Liver (tissue), 9 donors: Measurements from ENCODE around the gene HEPACAM2. TPM values are rescaled to one million over a fixed set of nuclear protein-coding genes. Genes with fewer than 3 reads are reported as not detected.

ENCODE experiments used
- DNase-seq: peaks from one replicate; pipeline ENCODE4 v3.0.0-alpha.2; 2017; ENCODE audit warnings: low spot score
- H3K27ac ChIP-seq, 2 donors: one replicate each; pipeline ENCODE4 v1.7.0; 2013; ENCODE audit warnings: inconsistent platforms in 2 of 2, low read length in 2 of 2, control low read depth in 1 of 2, low read depth in 1 of 2, mild to moderate bottlenecking in 1 of 2
- H3K27me3 ChIP-seq, 4 donors: one replicate each; pipeline versions ENCODE4 v1.6.1 to v1.7.0; 2013; ENCODE audit warnings: low read length in 3 of 4, inconsistent platforms in 1 of 4, mild to moderate bottlenecking in 1 of 4, moderate library complexity in 1 of 4; ENCODE audit not compliant: control insufficient read depth in 4 of 4, insufficient read depth in 4 of 4
- H3K36me3 ChIP-seq, 4 donors: one replicate each; pipeline versions ENCODE4 v1.6.1 to v1.7.0; 2013; ENCODE audit warnings: low read length in 3 of 4, mild to moderate bottlenecking in 3 of 4, low read depth in 1 of 4, moderate library complexity in 1 of 4; ENCODE audit not compliant: control insufficient read depth in 4 of 4, insufficient read depth in 3 of 4
- H3K4me1 ChIP-seq, 4 donors: one replicate each; pipeline versions ENCODE4 v1.6.1 to v1.7.0; 2013; ENCODE audit warnings: low read length in 3 of 4, mild to moderate bottlenecking in 3 of 4, moderate library complexity in 1 of 4; ENCODE audit not compliant: control insufficient read depth in 4 of 4, insufficient read depth in 4 of 4
- H3K4me3 ChIP-seq, 3 donors: one replicate each; pipeline versions ENCODE4 v1.6.1 to v1.7.0; 2013; ENCODE audit warnings: low read length in 3 of 3, control low read depth in 1 of 3, low read depth in 1 of 3, mild to moderate bottlenecking in 1 of 3
- H3K9ac ChIP-seq, 2 donors: one replicate each; pipeline ENCODE4 v1.7.0; 2013; ENCODE audit warnings: low read length in 2 of 2, mild to moderate bottlenecking in 2 of 2, moderate library complexity in 2 of 2, control low read depth in 1 of 2, low read depth in 1 of 2
- H3K9me3 ChIP-seq, 4 donors: one replicate each; pipeline versions ENCODE4 v1.6.1 to v1.7.0; 2013; ENCODE audit warnings: low read length in 3 of 4; ENCODE audit not compliant: control insufficient read depth in 4 of 4
- CTCF ChIP-seq: fragments of 150-350 bp; IDR thresholded peaks from 2 replicates; pipeline ENCODE4 v1.5.1; 2017; ENCODE audit warnings: improper control_type of control experiment, low read depth, low read length; ENCODE audit not compliant: missing input control
- EGR1 ChIP-seq, 2 donors: IDR thresholded peaks; 2 replicates each; pipeline ENCODE4 v1.6.1; 2016 to 2018; ENCODE audit warnings: antibody characterized with exemption in 2 of 2, low read depth in 2 of 2
- FOXA1 ChIP-seq: IDR thresholded peaks from 2 replicates; pipeline ENCODE4 v1.6.1; 2016; ENCODE audit warnings: antibody characterized with exemption
- FOXA2 ChIP-seq: IDR thresholded peaks from 2 replicates; pipeline ENCODE4 v1.6.1; 2016; ENCODE audit warnings: antibody characterized with exemption
- GABPA ChIP-seq, 2 donors: IDR thresholded peaks in 1 of 2; conservative IDR thresholded peaks in 1 of 2; 2 replicates each; pipeline ENCODE4 v1.6.1; 2016; ENCODE audit warnings: antibody characterized with exemption in 2 of 2, mild to moderate bottlenecking in 1 of 2, moderate library complexity in 1 of 2
- HNF4A ChIP-seq, 2 donors: conservative IDR thresholded peaks; 2 replicates each; pipeline ENCODE4 v1.6.1; 2016; ENCODE audit warnings: antibody characterized with exemption in 2 of 2, mild to moderate bottlenecking in 2 of 2
- HNF4G ChIP-seq: IDR thresholded peaks from 2 replicates; pipeline ENCODE4 v1.6.1; 2016; ENCODE audit warnings: antibody characterized with exemption
- JUND ChIP-seq, 2 donors: IDR thresholded peaks; 2 replicates each; pipeline ENCODE4 v1.6.1; 2016; ENCODE audit warnings: antibody characterized with exemption in 2 of 2
- MAX ChIP-seq: IDR thresholded peaks from 2 replicates; pipeline ENCODE4 v1.6.1; 2016; ENCODE audit warnings: antibody characterized with exemption
- NR2F2 ChIP-seq: IDR thresholded peaks from 2 replicates; pipeline ENCODE4 v1.6.1; 2016; ENCODE audit warnings: antibody characterized with exemption
- REST ChIP-seq: IDR thresholded peaks from 2 replicates; pipeline ENCODE4 v1.6.1; 2016; ENCODE audit warnings: antibody characterized with exemption, mild to moderate bottlenecking
- RXRA ChIP-seq, 2 donors: IDR thresholded peaks; 2 replicates each; pipeline ENCODE4 v1.6.1; 2017 to 2018; ENCODE audit warnings: antibody characterized with exemption in 2 of 2, mild to moderate bottlenecking in 1 of 2
- SP1 ChIP-seq: IDR thresholded peaks from 2 replicates; pipeline ENCODE4 v1.6.1; 2018; ENCODE audit warnings: antibody characterized with exemption, mild to moderate bottlenecking
- TAF1 ChIP-seq: conservative IDR thresholded peaks from 2 replicates; pipeline ENCODE4 v1.6.1; 2016; ENCODE audit warnings: antibody characterized with exemption, mild to moderate bottlenecking
- YY1 ChIP-seq: IDR thresholded peaks from 2 replicates; pipeline ENCODE4 v1.6.1; 2016; ENCODE audit warnings: antibody characterized with exemption, mild to moderate bottlenecking
- WGBS: extraction: QIAGEN DNeasy Blood & Tissue Kit; methylation state at CpG from one replicate; pipeline ENCODE4 v1.1.7; 2013; 5-methylcytosine and 5-hydroxymethylcytosine counted together
- polyA plus RNA-seq, 2 donors: library from polyadenylated mRNA; stranded (reverse) in 1 of 2; unstranded in 1 of 2; fragments of 200-250 nt in 1 of 2; fragments of >200 nt in 1 of 2; fragmentation: Nextera tagmentation in 1 of 2; extraction: Ambion mirVana in 1 of 2; gene quantifications; one replicate each; pipeline versions ENCODE4 v1.2.1 to v1.2.3, GENCODE V29; 2013 to 2015
- total RNA-seq, 2 donors: library from RNA; depleted of rRNA; stranded (reverse); fragments of >200 nt; gene quantifications; one replicate each; pipeline ENCODE4 v1.2.3, GENCODE V29; 2014
- TF ChIP-seq, protein P1 (sequence below): IDR thresholded peaks from 2 replicates; pipeline ENCODE4 v1.6.1; 2016; ENCODE audit warnings: antibody characterized with exemption
- donor health status: healthy.
- donor health status: healthy.
- donor health status: healthy.
- donor health status: healthy.
- donor health status: healthy.

Gene HEPACAM2
- total and polyA plus RNA-seq, 4 donors = 4.4 TPM; not detected in 3

DNA sequence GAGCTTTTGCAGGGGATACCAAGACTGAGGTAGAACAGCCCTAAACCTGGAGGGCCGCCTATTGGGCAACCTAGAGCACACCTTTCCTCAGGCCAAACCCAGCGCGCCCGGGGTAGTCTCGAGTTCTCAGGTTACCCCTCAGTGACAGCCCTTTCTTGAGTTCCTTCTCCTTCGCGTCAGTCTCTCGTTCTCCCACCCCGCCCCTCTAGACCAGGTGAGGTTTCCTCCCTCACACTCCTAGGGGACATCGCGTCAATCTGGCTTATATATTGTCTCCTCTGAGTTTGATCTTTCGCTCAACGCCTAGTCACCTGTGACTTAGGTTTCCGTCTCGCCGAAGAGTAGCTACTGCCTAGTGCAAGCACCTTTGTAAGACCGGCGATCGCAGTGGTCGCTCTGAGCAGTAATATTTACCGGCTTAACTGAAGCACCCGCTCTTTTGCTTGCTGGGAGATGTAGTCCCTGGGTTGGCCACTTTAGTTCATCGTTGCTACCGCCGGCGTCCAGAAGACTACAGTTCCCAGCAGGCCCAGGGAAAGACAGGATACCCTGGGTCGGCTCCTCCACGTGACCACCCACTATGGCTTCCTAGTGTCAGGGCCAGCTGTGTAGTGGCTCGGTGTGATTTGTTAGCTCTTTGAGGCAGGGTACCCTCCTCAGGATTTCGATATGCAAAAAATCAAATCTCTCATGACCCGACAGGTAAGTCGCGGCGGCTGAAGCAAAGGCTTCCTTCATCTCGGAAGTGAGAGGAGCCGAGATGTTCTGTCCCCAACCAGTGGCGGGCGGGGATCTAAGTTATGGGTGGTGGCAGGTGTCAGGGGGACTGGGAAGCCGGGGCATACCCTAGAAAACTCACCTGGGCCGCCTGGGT, 5.8 kb upstream of the HEPACAM2 start, which contains the start of gene VPS50:
Gene VPS50 (plus strand): TSS at position 568 of the 874 bp plus-strand sequence. CDS start 102 bp downstream, at position 670.
- TF ChIP-seq CTCF (peak; percentile 17), YY1 (peak; percentile 99), FOXA1 (no peak), GABPA (IDR thresholded peaks at IDR 0.05 in 1 of 2, conservative IDR thresholded peaks at IDR 0.05 in 1 of 2) (peak in 1 of 2 donors; percentile 81), MAX (peak; percentile 86), TAF1 (peak; percentile 94), HNF4G (no peak), REST (peak; percentile 16), EGR1 (IDR thresholded peaks at IDR 0.05; ENCODE audit: low read depth in 2 of 2) (no peak), RXRA (IDR thresholded peaks at IDR 0.05) (peak in 1 of 2 donors; percentile 32), HNF4A (conservative IDR thresholded peaks at IDR 0.05) (peak; percentile 11 to 18), SP1 (peak; percentile 58), NR2F2 (peak; percentile 48), JUND (IDR thresholded peaks at IDR 0.05) (no peak), FOXA2 (no peak)
- TF ChIP-seq, protein P1, sequence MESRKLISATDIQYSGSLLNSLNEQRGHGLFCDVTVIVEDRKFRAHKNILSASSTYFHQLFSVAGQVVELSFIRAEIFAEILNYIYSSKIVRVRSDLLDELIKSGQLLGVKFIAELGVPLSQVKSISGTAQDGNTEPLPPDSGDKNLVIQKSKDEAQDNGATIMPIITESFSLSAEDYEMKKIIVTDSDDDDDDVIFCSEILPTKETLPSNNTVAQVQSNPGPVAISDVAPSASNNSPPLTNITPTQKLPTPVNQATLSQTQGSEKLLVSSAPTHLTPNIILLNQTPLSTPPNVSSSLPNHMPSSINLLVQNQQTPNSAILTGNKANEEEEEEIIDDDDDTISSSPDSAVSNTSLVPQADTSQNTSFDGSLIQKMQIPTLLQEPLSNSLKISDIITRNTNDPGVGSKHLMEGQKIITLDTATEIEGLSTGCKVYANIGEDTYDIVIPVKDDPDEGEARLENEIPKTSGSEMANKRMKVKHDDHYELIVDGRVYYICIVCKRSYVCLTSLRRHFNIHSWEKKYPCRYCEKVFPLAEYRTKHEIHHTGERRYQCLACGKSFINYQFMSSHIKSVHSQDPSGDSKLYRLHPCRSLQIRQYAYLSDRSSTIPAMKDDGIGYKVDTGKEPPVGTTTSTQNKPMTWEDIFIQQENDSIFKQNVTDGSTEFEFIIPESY = peak; percentile 78
- peaks cover 0 to 22% (median 14%) of the 10 kb centered on the region in 4 donors for H3K4me1 ChIP-seq
- no peaks in the 10 kb centered on the region for H3K9me3 ChIP-seq
- H3K9ac ChIP-seq = peak within 1 kb of the TSS; percentile 75 to 80
- H3K36me3 ChIP-seq = no peaks in the 10 kb centered on the region
- H3K27ac ChIP-seq = peak within 1 kb of the TSS; percentile 35 to 55
- WGBS = under 1% methylated on average over 40 of the region's 40 CpGs
- DNase-seq = peak; percentile 93
- no peaks in the 10 kb centered on the region for H3K27me3 ChIP-seq
- H3K4me3 ChIP-seq = peak within 1 kb of the TSS; percentile 72 to 100 (median 99)
